ENCODE measurements around the gene EIF2AK3. TPM values are rescaled to one million over a fixed set of nuclear protein-coding genes. Genes with fewer than 3 reads are reported as not detected.

EIF2AK3 gene
- total RNA-seq, 1 donor from 2014 or later: 16.0 TPM

GRCh38 chr2:88667219-88667618 lies 40.0 kb upstream of the EIF2AK3 start:
- H3K27ac ChIP-seq: no peak overlapping the region
- H3K4me1 ChIP-seq: no peaks in the 10 kb centered on the region
- DNase-seq (no peak), ATAC-seq (no peak)
- no peaks in the 10 kb centered on the region for H3K27me3 ChIP-seq (ENCODE audit: low read depth)
- H3K9me3 ChIP-seq: no peaks in the 10 kb centered on the region
- intact Hi-C loops (cut with DNase I): no loop called here
- H3K36me3 ChIP-seq: no peaks in the 10 kb centered on the region
- no peak overlapping the region for H3K4me3 ChIP-seq
- no peak for TF ChIP-seq CTCF (IDR thresholded peaks at IDR 0.05)

GRCh38 chr2:88666576-88666975 lies 39.3 kb upstream of the EIF2AK3 start:
- intact Hi-C loops (cut with DNase I): no loop called here
- Histone ChIP-seq H3K9me3 (no peaks in the 10 kb centered on the region), H3K36me3 (no peaks in the 10 kb centered on the region), H3K4me1 (no peaks in the 10 kb centered on the region), H3K4me3 (no peak overlapping the region), H3K27ac (no peak overlapping the region), H3K27me3 (ENCODE audit: low read depth) (no peaks in the 10 kb centered on the region)
- DNase-seq (no peak), ATAC-seq (no peak)
- no peak for TF ChIP-seq CTCF (IDR thresholded peaks at IDR 0.05)

- Histone ChIP-seq H3K36me3 (no peaks in the 10 kb centered on the region), H3K4me3 (no peak overlapping the region), H3K4me1 (no peaks in the 10 kb centered on the region), H3K27ac (no peak overlapping the region), H3K9me3 (no peaks in the 10 kb centered on the region), H3K27me3 (ENCODE audit: low read depth) (no peaks in the 10 kb centered on the region)
- no peak for ATAC-seq
- no peak for DNase-seq
- intact Hi-C loops (cut with DNase I): no loop called here
- no peak for TF ChIP-seq CTCF (IDR thresholded peaks at IDR 0.05)
Observed at GRCh38 chr2:88660622-88661021, 33.4 kb upstream of the EIF2AK3 start.

- Histone ChIP-seq H3K4me1 (no peaks in the 10 kb centered on the region), H3K27ac (peak overlapping the region; percentile 57), H3K4me3 (no peak overlapping the region), H3K9me3 (no peaks in the 10 kb centered on the region), H3K27me3 (ENCODE audit: low read depth) (no peaks in the 10 kb centered on the region), H3K36me3 (no peaks in the 10 kb centered on the region)
- TF ChIP-seq CTCF (IDR thresholded peaks at IDR 0.05): no peak
- peak; percentile 28 to 66 for ATAC-seq
- no peak for DNase-seq
- intact Hi-C loops (cut with DNase I): no loop called here
Observed at GRCh38 chr2:88659538-88659915, 32.3 kb upstream of the EIF2AK3 start.

- no peaks in the 10 kb centered on the region for H3K27me3 ChIP-seq (ENCODE audit: low read depth)
- ATAC-seq (peak; percentile 29 to 37), DNase-seq (no peak)
- H3K4me1 ChIP-seq: no peaks in the 10 kb centered on the region
- intact Hi-C loops (cut with DNase I): no loop called here
- H3K9me3 ChIP-seq: no peaks in the 10 kb centered on the region
- H3K36me3 ChIP-seq: no peaks in the 10 kb centered on the region
- H3K4me3 ChIP-seq: no peak overlapping the region
- peak overlapping the region; percentile 57 for H3K27ac ChIP-seq
- TF ChIP-seq CTCF (IDR thresholded peaks at IDR 0.05): no peak
Observed at GRCh38 chr2:88658881-88659537, 31.7 kb upstream of the EIF2AK3 start.
